ENCODE data around the gene SYCP2L. TPM values are rescaled to one million over a fixed set of nuclear protein-coding genes. Genes with fewer than 3 reads are reported as not detected.

SYCP2L gene
- total and polyA plus RNA-seq, 10 of the 15 experiments (the other 5 are each of a cell fraction or from before 2014, with no cell fraction given), result 0.03 to 0.12 (median 0.04) TPM; not detected in 7

- intact Hi-C loops (cut with micrococcal nuclease; ENCODE audit: unreplicated experiment) (no loop called here), in situ Hi-C loops (cut with MboI) (no loop called here)
- no peak overlapping the region for H3K9ac ChIP-seq (ENCODE audit: control insufficient read depth, insufficient read depth, low read length)
- ChIA-PET POLR2A (no interaction called here), CTCF (no interaction called here), SMC1A (ENCODE audit: uncharacterized antibody, unreplicated experiment) (no interaction called here), RAD21 (ENCODE audit: unreplicated experiment) (no interaction called here)
- no peaks in the 10 kb centered on the region for H3K79me2 ChIP-seq (ENCODE audit: control insufficient read depth, insufficient read depth, low read length)
- no peaks in the 10 kb centered on the region for H3K36me3 ChIP-seq (ENCODE audit: control insufficient read depth in 2 of 2, insufficient read depth in 2 of 2, low read length in 1 of 2)
- no peak overlapping the region for H3K4me3 ChIP-seq
- FAIRE-seq (no peak), DNase-seq (ENCODE audit: low read depth, low spot score) (no peak), ATAC-seq (no peak)
- TF ChIP-seq ETV6 (conservative IDR thresholded peaks at IDR 0.05 in 1 of 2, IDR thresholded peaks at IDR 0.05 in 1 of 2; ENCODE audit: borderline replicate concordance in 1 of 2, low read depth in 1 of 2) (no peak), CTCF (IDR thresholded peaks at IDR 0.05 in 2 of 3, conservative IDR thresholded peaks at IDR 0.05 in 1 of 3; ENCODE audit: control insufficient read depth in 2 of 3, extremely low read depth in 1 of 3, insufficient read depth in 1 of 3, low read depth in 3 of 3, low read length in 3 of 3) (no peak), ZBTB40 (IDR thresholded peaks at IDR 0.05; ENCODE audit: borderline replicate concordance) (no peak), POLR2A (IDR thresholded peaks at IDR 0.05; ENCODE audit: low read depth, low read length) (no peak), IRF4 (IDR thresholded peaks at IDR 0.05; ENCODE audit: low read depth, low read length) (no peak), LARP7 (IDR thresholded peaks at IDR 0.05) (no peak), FOXK2 (IDR thresholded peaks at IDR 0.05) (no peak), NR2F1 (conservative IDR thresholded peaks at IDR 0.05) (no peak), SIX5 (IDR thresholded peaks at IDR 0.05; ENCODE audit: low read depth, low read length, severe bottlenecking) (no peak)
- 76% methylated on average over 14 of the region's 14 CpGs for WGBS (ENCODE audit: insufficient coverage, insufficient replicate concordance, low lambda C conversion rate, missing lambda C conversion rate)
- no peak overlapping the region for H3K4me2 ChIP-seq (ENCODE audit: control insufficient read depth, insufficient read depth)
- no peak overlapping the region for H3K27ac ChIP-seq (ENCODE audit: control insufficient read depth, insufficient read depth)
- H3K27me3 ChIP-seq (replicated peaks in 1 of 2; ENCODE audit: control insufficient read depth in 2 of 2, insufficient read depth in 2 of 2, low read length in 1 of 2), result no peaks in the 10 kb centered on the region; a peak in 1 of 4 replicates
- BruUV-seq (replicated peaks), result no TSS peak
- H3K9me3 ChIP-seq (replicated peaks; ENCODE audit: control insufficient read depth, insufficient read depth, low read length), result no peaks in the 10 kb centered on the region
- no peaks in the 10 kb centered on the region for H4K20me1 ChIP-seq (ENCODE audit: control insufficient read depth, insufficient read depth)
- H3K4me1 ChIP-seq (ENCODE audit: control insufficient read depth, insufficient read depth, low read length), result no peaks in the 10 kb centered on the region
- no peak overlapping the region for H2AFZ ChIP-seq (ENCODE audit: control insufficient read depth, low read depth, low read length)
These were observed 9.8 kb upstream of the SYCP2L start for GRCh38 chr6:10877012-10877411.

All from GM12878 (cell line).